HepG2 (cell line): ENCODE measurements around the gene CST4. TPM values are rescaled to one million over a fixed set of nuclear protein-coding genes. Genes with fewer than 3 reads are reported as not detected.
A peak's percentile ranks its signal among the peaks of the same experiment; 100 is the strongest.

Experiments used
- ARNTL ChIP-seq: sonication (generic); formaldehyde crosslinking; IDR thresholded peaks from 2 replicates; pipeline ENCODE4 v1.4.0; 2020; ENCODE audit warnings: mild to moderate bottlenecking, missing genetic modification reagents
- ATF1 ChIP-seq: IDR thresholded peaks from 2 replicates; pipeline ENCODE4 v1.6.1; 2016; ENCODE audit warnings: mild to moderate bottlenecking, control low read depth
- FIP1L1 ChIP-seq: fragments of 200-400 bp; formaldehyde crosslinking; IDR thresholded peaks from 2 replicates; pipeline ENCODE4 v1.6.1; 2018; ENCODE audit warnings: low read depth, mild to moderate bottlenecking, low read length, moderate library complexity, borderline replicate concordance; ENCODE audit not compliant: insufficient read depth
- HNRNPL ChIP-seq: fragments of 200-400 bp; formaldehyde crosslinking; IDR thresholded peaks from 2 replicates; pipeline ENCODE4 v1.6.1; 2017; ENCODE audit warnings: mild to moderate bottlenecking, low read depth, low read length
- HOXA7 ChIP-seq: sonication (generic); formaldehyde crosslinking; IDR thresholded peaks from 2 replicates; pipeline ENCODE4 v1.8.1; 2022; ENCODE audit warnings: mild to moderate bottlenecking, missing genetic modification reagents, moderate library complexity
- KAT8 ChIP-seq: IDR thresholded peaks from 2 replicates; pipeline ENCODE4 v1.6.1; 2016; ENCODE audit warnings: missing genetic modification reagents, missing compliant biosample characterization
- KDM5B ChIP-seq: sonication (generic); formaldehyde crosslinking; IDR thresholded peaks from 2 replicates; pipeline ENCODE4 v1.4.0; 2020; ENCODE audit warnings: missing genetic modification reagents, mild to moderate bottlenecking, borderline replicate concordance
- MIXL1 ChIP-seq: IDR thresholded peaks from 2 replicates; pipeline ENCODE4 v1.6.1; 2016
- SMARCE1 ChIP-seq: fragments of 450-650 bp; IDR thresholded peaks from 2 replicates; pipeline ENCODE4 v1.6.1; 2017; ENCODE audit warnings: borderline replicate concordance
- SOX6 ChIP-seq, 2 experiments: fragments of 450-650 bp in 1 of 2; sonication (generic) in 1 of 2; formaldehyde crosslinking in 1 of 2; IDR thresholded peaks; 2 replicates each; pipeline versions ENCODE4 v1.4.0 to v1.6.1; 2017 to 2020; ENCODE audit warnings: antibody characterized with exemption in 1 of 2, mild to moderate bottlenecking in 1 of 2, missing genetic modification reagents in 1 of 2
- ZNF232 ChIP-seq: sonication (generic); formaldehyde crosslinking; IDR thresholded peaks from 2 replicates; pipeline ENCODE4 v1.4.0; 2020; ENCODE audit warnings: missing genetic modification reagents, borderline replicate concordance
- ZNF24 ChIP-seq: fragments of 450-650 bp; IDR thresholded peaks from 2 replicates; pipeline ENCODE4 v1.6.1; 2017; ENCODE audit warnings: antibody characterized with exemption, mild to moderate bottlenecking
- ZNF441 ChIP-seq: sonication (generic); formaldehyde crosslinking; IDR thresholded peaks from 2 replicates; pipeline ENCODE4 v1.7.0; 2021; ENCODE audit warnings: missing genetic modification reagents, borderline replicate concordance
- ZNF674 ChIP-seq: sonication (generic); formaldehyde crosslinking; IDR thresholded peaks from 2 replicates; pipeline ENCODE4 v1.5.0; 2020; ENCODE audit warnings: low read depth, mild to moderate bottlenecking, missing genetic modification reagents
- polyA plus RNA-seq, 8 experiments: library from polyadenylated mRNA; depleted of rRNA in 3 of 8; stranded (reverse) in 7 of 8; unstranded in 1 of 8; fragments of >200 nt; fragmentation: Illumina TruSeq in 4 of 8; extraction: Trizol in 4 of 8; gene quantifications; 2 replicates each; pipeline versions ENCODE4 v1.2.1 to v1.2.3, GENCODE V29; 2011 to 2016; ENCODE audit warnings: low read depth in 4 of 8, missing spikeins in 1 of 8, mixed read lengths in 1 of 8; ENCODE audit not compliant: insufficient read depth in 1 of 8
- total RNA-seq, 5 experiments: library from RNA; depleted of rRNA; stranded (reverse); fragments of >200 nt; fragmentation: Illumina TruSeq; extraction: Trizol; gene quantifications; 2 replicates each; pipeline ENCODE4 v1.2.3, GENCODE V29; 2016; ENCODE audit warnings: low read depth in 1 of 5
- TF ChIP-seq, protein P1 (sequence below): sonication (generic); formaldehyde crosslinking; IDR thresholded peaks from 2 replicates; pipeline ENCODE4 v1.5.0; 2020; ENCODE audit warnings: mild to moderate bottlenecking, missing genetic modification reagents, borderline replicate concordance
- TF ChIP-seq, protein P2 (sequence below): IDR thresholded peaks from 2 replicates; pipeline ENCODE4 v1.6.1; 2016; ENCODE audit warnings: control low read depth
- TF ChIP-seq, protein P3 (sequence below): IDR thresholded peaks from 2 replicates; pipeline ENCODE4 v1.6.1; 2016; ENCODE audit warnings: mild to moderate bottlenecking
- TF ChIP-seq, protein P4 (sequence below): sonication (generic); formaldehyde crosslinking; IDR thresholded peaks from 2 replicates; pipeline ENCODE4 v1.5.0; 2020; ENCODE audit warnings: mild to moderate bottlenecking, missing genetic modification reagents

CST4 gene
- total and polyA plus RNA-seq, 2 of the 13 experiments (the other 11 are each of a cell fraction or from before 2014, with no cell fraction given): not detected

DNA sequence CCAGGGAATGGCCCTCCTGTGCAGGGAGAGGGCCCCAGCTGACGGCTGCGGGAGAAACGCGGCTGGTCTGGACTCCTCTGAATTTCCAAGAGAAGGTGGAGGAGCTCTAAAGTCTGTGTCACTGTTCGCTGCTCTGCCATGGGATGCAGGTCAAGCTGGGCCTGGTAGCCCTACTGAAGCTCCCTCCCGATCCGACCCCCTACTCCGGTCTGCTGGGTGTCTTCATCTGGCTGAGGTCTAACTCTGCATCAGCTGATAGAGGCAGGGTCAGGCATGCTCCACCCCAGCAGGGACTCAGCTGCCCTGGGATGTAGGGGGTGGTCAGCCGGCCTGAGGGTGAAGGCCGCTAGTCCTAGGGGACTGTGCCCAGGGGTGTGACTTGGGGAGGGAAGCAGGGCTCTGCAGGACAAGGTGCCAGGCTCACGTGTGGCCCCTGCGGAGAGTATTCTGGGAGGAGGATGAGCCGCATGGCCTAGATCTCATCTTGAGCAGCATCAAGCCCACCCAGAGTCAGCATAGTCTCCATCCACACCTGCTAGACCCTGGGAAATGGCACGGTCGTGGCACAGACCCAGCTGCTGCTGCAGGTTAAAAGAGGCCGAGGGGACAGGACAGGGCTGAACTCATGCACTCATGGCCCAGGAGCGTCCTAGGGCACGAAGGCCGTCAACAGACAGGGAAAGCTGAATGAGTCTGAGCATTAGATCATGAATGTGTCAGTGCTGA lies 52.5 kb downstream of the CST4 start (continued):
- TF ChIP-seq, protein P1, sequence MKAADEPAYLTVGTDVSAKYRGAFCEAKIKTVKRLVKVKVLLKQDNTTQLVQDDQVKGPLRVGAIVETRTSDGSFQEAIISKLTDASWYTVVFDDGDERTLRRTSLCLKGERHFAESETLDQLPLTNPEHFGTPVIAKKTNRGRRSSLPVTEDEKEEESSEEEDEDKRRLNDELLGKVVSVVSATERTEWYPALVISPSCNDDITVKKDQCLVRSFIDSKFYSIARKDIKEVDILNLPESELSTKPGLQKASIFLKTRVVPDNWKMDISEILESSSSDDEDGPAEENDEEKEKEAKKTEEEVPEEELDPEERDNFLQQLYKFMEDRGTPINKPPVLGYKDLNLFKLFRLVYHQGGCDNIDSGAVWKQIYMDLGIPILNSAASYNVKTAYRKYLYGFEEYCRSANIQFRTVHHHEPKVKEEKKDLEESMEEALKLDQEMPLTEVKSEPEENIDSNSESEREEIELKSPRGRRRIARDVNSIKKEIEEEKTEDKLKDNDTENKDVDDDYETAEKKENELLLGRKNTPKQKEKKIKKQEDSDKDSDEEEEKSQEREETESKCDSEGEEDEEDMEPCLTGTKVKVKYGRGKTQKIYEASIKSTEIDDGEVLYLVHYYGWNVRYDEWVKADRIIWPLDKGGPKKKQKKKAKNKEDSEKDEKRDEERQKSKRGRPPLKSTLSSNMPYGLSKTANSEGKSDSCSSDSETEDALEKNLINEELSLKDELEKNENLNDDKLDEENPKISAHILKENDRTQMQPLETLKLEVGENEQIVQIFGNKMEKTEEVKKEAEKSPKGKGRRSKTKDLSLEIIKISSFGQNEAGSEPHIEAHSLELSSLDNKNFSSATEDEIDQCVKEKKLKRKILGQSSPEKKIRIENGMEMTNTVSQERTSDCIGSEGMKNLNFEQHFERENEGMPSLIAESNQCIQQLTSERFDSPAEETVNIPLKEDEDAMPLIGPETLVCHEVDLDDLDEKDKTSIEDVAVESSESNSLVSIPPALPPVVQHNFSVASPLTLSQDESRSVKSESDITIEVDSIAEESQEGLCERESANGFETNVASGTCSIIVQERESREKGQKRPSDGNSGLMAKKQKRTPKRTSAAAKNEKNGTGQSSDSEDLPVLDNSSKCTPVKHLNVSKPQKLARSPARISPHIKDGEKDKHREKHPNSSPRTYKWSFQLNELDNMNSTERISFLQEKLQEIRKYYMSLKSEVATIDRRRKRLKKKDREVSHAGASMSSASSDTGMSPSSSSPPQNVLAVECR (CRISPR knock-in tag): peak; percentile 17; the same call in 1 of the 2 replicates
- TF ChIP-seq, protein P2, sequence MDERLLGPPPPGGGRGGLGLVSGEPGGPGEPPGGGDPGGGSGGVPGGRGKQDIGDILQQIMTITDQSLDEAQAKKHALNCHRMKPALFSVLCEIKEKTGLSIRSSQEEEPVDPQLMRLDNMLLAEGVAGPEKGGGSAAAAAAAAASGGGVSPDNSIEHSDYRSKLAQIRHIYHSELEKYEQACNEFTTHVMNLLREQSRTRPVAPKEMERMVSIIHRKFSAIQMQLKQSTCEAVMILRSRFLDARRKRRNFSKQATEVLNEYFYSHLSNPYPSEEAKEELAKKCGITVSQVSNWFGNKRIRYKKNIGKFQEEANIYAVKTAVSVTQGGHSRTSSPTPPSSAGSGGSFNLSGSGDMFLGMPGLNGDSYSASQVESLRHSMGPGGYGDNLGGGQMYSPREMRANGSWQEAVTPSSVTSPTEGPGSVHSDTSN: no peak
- TF ChIP-seq, protein P3, sequence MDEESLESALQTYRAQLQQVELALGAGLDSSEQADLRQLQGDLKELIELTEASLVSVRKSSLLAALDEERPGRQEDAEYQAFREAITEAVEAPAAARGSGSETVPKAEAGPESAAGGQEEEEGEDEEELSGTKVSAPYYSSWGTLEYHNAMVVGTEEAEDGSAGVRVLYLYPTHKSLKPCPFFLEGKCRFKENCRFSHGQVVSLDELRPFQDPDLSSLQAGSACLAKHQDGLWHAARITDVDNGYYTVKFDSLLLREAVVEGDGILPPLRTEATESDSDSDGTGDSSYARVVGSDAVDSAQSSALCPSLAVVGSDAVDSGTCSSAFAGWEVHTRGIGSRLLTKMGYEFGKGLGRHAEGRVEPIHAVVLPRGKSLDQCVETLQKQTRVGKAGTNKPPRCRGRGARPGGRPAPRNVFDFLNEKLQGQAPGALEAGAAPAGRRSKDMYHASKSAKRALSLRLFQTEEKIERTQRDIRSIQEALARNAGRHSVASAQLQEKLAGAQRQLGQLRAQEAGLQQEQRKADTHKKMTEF (CRISPR knock-in tag): no peak
- TF ChIP-seq ZNF441 (peak; percentile 21; the same call in 1 of the 2 replicates), SOX6 (IDR thresholded peaks at IDR 0.05) (no peak), SOX6 (CRISPR knock-in tag; IDR thresholded peaks at IDR 0.05) (no peak; the same call in 1 of the 2 replicates), KDM5B (CRISPR knock-in tag) (no peak), ZNF674 (CRISPR knock-in tag) (no peak), HNRNPL (peak; percentile 54; the same call in 1 of the 2 replicates), SMARCE1 (no peak), ATF1 (CRISPR knock-in tag) (no peak), ARNTL (CRISPR knock-in tag) (no peak), ZNF24 (no peak), HOXA7 (CRISPR knock-in tag) (no peak), KAT8 (CRISPR knock-in tag) (no peak), MIXL1 (no peak), ZNF232 (CRISPR knock-in tag) (no peak), FIP1L1 (no peak)
- TF ChIP-seq, protein P4, sequence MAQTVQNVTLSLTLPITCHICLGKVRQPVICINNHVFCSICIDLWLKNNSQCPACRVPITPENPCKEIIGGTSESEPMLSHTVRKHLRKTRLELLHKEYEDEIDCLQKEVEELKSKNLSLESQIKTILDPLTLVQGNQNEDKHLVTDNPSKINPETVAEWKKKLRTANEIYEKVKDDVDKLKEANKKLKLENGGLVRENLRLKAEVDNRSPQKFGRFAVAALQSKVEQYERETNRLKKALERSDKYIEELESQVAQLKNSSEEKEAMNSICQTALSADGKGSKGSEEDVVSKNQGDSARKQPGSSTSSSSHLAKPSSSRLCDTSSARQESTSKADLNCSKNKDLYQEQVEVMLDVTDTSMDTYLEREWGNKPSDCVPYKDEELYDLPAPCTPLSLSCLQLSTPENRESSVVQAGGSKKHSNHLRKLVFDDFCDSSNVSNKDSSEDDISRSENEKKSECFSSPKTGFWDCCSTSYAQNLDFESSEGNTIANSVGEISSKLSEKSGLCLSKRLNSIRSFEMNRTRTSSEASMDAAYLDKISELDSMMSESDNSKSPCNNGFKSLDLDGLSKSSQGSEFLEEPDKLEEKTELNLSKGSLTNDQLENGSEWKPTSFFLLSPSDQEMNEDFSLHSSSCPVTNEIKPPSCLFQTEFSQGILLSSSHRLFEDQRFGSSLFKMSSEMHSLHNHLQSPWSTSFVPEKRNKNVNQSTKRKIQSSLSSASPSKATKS (CRISPR knock-in tag): no peak
